IMR-90 (cell line): Measurements from ENCODE around the gene FAAP20. TPM values are rescaled to one million over a fixed set of nuclear protein-coding genes. Genes with fewer than 3 reads are reported as not detected.

Source experiments
- ATAC-seq: fragments of 200-7000 bp; cut with Tn5 transposase; 2 replicates; pipeline ENCODE4 v1.9.1; 2020; ENCODE audit warnings: low read depth, mild to moderate bottlenecking, moderate library complexity
- BruUV-seq: library from RNA; stranded (reverse); fragments of 400-500 nt; replicated peaks from 2 replicates; lab custom pipeline; 2021; lab: Mats Ljungman, UMichigan
- CTCF ChIA-PET: fragments of 300-600 bp; formaldehyde crosslinking; extraction: SDS; loops from one replicate; lab custom pipeline; 2021; ENCODE audit warnings: antibody characterized with exemption; lab: Yijun Ruan, JAX
- POLR2A ChIA-PET: fragments of 300-600 bp; sonication (Branson Sonifier 250); formaldehyde crosslinking; loops from one replicate; lab custom pipeline; 2022; ENCODE audit warnings: antibody characterized with exemption; ENCODE audit not compliant: unreplicated experiment; lab: Charles Lee
- DNase-seq: peaks from one replicate; pipeline ENCODE4 v3.0.0; 2013
- H2AFZ ChIP-seq: replicated peaks from 2 replicates; pipeline ENCODE3; 2013; ENCODE audit warnings: low read length, mild to moderate bottlenecking; ENCODE audit not compliant: poor library complexity
- H2AK5ac ChIP-seq: 2 replicates; pipeline ENCODE4 v1.6.1; 2013; ENCODE audit warnings: low read depth, low read length, inconsistent platforms
- H2AK9ac ChIP-seq: replicated peaks from 2 replicates; pipeline ENCODE3; 2013; ENCODE audit warnings: mild to moderate bottlenecking, low read depth, low read length, moderate library complexity; ENCODE audit not compliant: poor library complexity
- H2BK120ac ChIP-seq: 2 replicates; pipeline ENCODE4 v1.6.1; 2013; ENCODE audit warnings: low read depth, low read length, inconsistent platforms
- H2BK15ac ChIP-seq: 3 replicates; pipeline ENCODE4 v1.6.1; 2013; ENCODE audit warnings: low read depth, low read length, inconsistent platforms
- H2BK20ac ChIP-seq: 2 replicates; pipeline ENCODE4 v1.6.1; 2013; ENCODE audit warnings: low read depth, mild to moderate bottlenecking, inconsistent platforms, low read length, moderate library complexity
- H2BK5ac ChIP-seq: 2 replicates; pipeline ENCODE4 v1.6.1; 2013; ENCODE audit warnings: mild to moderate bottlenecking, low read depth, low read length, inconsistent platforms; ENCODE audit not compliant: poor library complexity, severe bottlenecking
- H3K14ac ChIP-seq: replicated peaks from 2 replicates; pipeline ENCODE4 v1.6.1; 2013; ENCODE audit warnings: low read depth, low read length, inconsistent platforms
- H3K18ac ChIP-seq: 2 replicates; pipeline ENCODE4 v1.6.1; 2013; ENCODE audit warnings: low read depth, low read length, control low read depth
- H3K23ac ChIP-seq: 2 replicates; pipeline ENCODE4 v1.6.1; 2013; ENCODE audit warnings: low read depth, low read length, inconsistent platforms
- H3K27ac ChIP-seq: 2 replicates; pipeline ENCODE4 v1.5.1; 2013; ENCODE audit warnings: mild to moderate bottlenecking, control low read depth, low read length; ENCODE audit not compliant: insufficient read depth
- H3K27me3 ChIP-seq: 2 replicates; pipeline ENCODE4 v1.6.1; 2013; ENCODE audit warnings: low read length; ENCODE audit not compliant: control insufficient read depth, insufficient read depth
- H3K36me3 ChIP-seq: 2 replicates; pipeline ENCODE4 v1.6.1; 2013; ENCODE audit warnings: low read length, mixed read lengths; ENCODE audit not compliant: control insufficient read depth, insufficient read depth
- H3K4ac ChIP-seq: 2 replicates; pipeline ENCODE4 v1.6.1; 2013; ENCODE audit warnings: low read depth, low read length, inconsistent platforms
- H3K4me1 ChIP-seq: 2 replicates; pipeline ENCODE4 v1.6.1; 2013; ENCODE audit warnings: low read length, mixed read lengths; ENCODE audit not compliant: control insufficient read depth, insufficient read depth
- H3K4me2 ChIP-seq: 2 replicates; pipeline ENCODE4 v1.6.1; 2013; ENCODE audit warnings: low read depth, mild to moderate bottlenecking, control low read depth, low read length, moderate library complexity
- H3K4me3 ChIP-seq: 2 replicates; pipeline ENCODE4 v1.5.1; 2013; ENCODE audit warnings: low read depth, mild to moderate bottlenecking, control low read depth, low read length, moderate library complexity; ENCODE audit not compliant: insufficient read depth
- H3K56ac ChIP-seq: 2 replicates; pipeline ENCODE4 v1.6.1; 2013; ENCODE audit warnings: low read length, inconsistent platforms; ENCODE audit not compliant: insufficient read depth; ENCODE audit errors: extremely low read depth
- H3K79me1 ChIP-seq, 2 experiments: 2 replicates each; pipeline ENCODE4 v1.6.1; 2013; ENCODE audit warnings: low read length in 2 of 2, inconsistent platforms in 1 of 2, low read depth in 1 of 2
- H3K9ac ChIP-seq: 2 replicates; pipeline ENCODE4 v1.6.1; 2013; ENCODE audit warnings: low read depth, low read length, control low read depth
- H3K9me1 ChIP-seq: 2 replicates; pipeline ENCODE4 v1.6.1; 2013; ENCODE audit warnings: low read length, inconsistent platforms; ENCODE audit not compliant: insufficient read depth
- H3K9me3 ChIP-seq: 2 replicates; pipeline ENCODE4 v1.6.1; 2013; ENCODE audit warnings: low read length; ENCODE audit not compliant: control insufficient read depth, insufficient read depth
- H4K20me1 ChIP-seq: 2 replicates; pipeline ENCODE4 v1.6.1; 2013; ENCODE audit warnings: low read length, inconsistent platforms; ENCODE audit not compliant: insufficient read depth
- H4K5ac ChIP-seq: 2 replicates; pipeline ENCODE4 v1.6.1; 2013; ENCODE audit warnings: mild to moderate bottlenecking, low read depth, low read length, control low read depth
- H4K8ac ChIP-seq, 2 experiments: 2 replicates each; pipeline ENCODE4 v1.6.1; 2013; ENCODE audit warnings: low read depth in 2 of 2, low read length in 2 of 2, control low read depth in 1 of 2, inconsistent platforms in 1 of 2
- H4K91ac ChIP-seq: 2 replicates; pipeline ENCODE4 v1.6.1; 2013; ENCODE audit warnings: low read depth, low read length, inconsistent platforms; ENCODE audit not compliant: insufficient read depth
- CHD1 ChIP-seq: IDR thresholded peaks from 2 replicates; pipeline ENCODE4 v1.6.1; 2012; ENCODE audit warnings: low read depth, low read length, improper control_type of control experiment
- CTCF ChIP-seq: conservative IDR thresholded peaks from 2 replicates; pipeline ENCODE4 v1.5.1; 2012; ENCODE audit warnings: mild to moderate bottlenecking, low read depth, low read length, improper control_type of control experiment
- ELK1 ChIP-seq: fragments of 150-350 bp; IDR thresholded peaks from 2 replicates; pipeline ENCODE4 v1.6.1; 2016; ENCODE audit warnings: low read depth, mild to moderate bottlenecking, low read length, moderate library complexity, borderline replicate concordance
- FOS ChIP-seq: fragments of 150-350 bp; IDR thresholded peaks from 2 replicates; pipeline ENCODE4 v1.6.1; 2016; ENCODE audit warnings: low read depth, low read length
- MAZ ChIP-seq: IDR thresholded peaks from 2 replicates; pipeline ENCODE4 v1.6.1; 2012; ENCODE audit warnings: low read depth, mild to moderate bottlenecking, low read length, improper control_type of control experiment, moderate library complexity, borderline replicate concordance
- MXI1 ChIP-seq: IDR thresholded peaks from 2 replicates; pipeline ENCODE4 v1.6.1; 2012; ENCODE audit warnings: low read depth, mild to moderate bottlenecking, low read length, moderate library complexity, borderline replicate concordance
- NFE2L2 ChIP-seq: fragments of 150-350 bp; IDR thresholded peaks from 2 replicates; pipeline ENCODE4 v1.6.1; 2016; ENCODE audit warnings: low read depth, mild to moderate bottlenecking, low read length
- POLR2A ChIP-seq: IDR thresholded peaks from 2 replicates; pipeline ENCODE4 v1.6.1; 2012; ENCODE audit warnings: mild to moderate bottlenecking, low read depth, low read length
- RAD21 ChIP-seq: IDR thresholded peaks from 2 replicates; pipeline ENCODE4 v1.6.1; 2012; ENCODE audit warnings: low read length, improper control_type of control experiment
- RCOR1 ChIP-seq: IDR thresholded peaks from 2 replicates; pipeline ENCODE4 v1.6.1; 2012; ENCODE audit warnings: mild to moderate bottlenecking, low read length, improper control_type of control experiment; ENCODE audit not compliant: insufficient replicate concordance
- RFX5 ChIP-seq: IDR thresholded peaks from 2 replicates; pipeline ENCODE4 v1.8.0; 2012; ENCODE audit warnings: low read depth, mild to moderate bottlenecking, low read length, moderate library complexity
- SMC3 ChIP-seq: fragments of 150-350 bp; IDR thresholded peaks from 2 replicates; pipeline ENCODE4 v1.6.1; 2016; ENCODE audit warnings: low read depth, mild to moderate bottlenecking, antibody characterized with exemption, low read length, moderate library complexity
- USF2 ChIP-seq: fragments of 150-350 bp; IDR thresholded peaks from 2 replicates; pipeline ENCODE4 v1.6.1; 2017; ENCODE audit warnings: mild to moderate bottlenecking, antibody characterized with exemption, low read length, low read depth
- WGBS, 2 experiments: methylation state at CpG; one replicate each; pipeline versions ENCODE4 v1.1.5 to v1.1.7; 2013; ENCODE audit warnings: missing lambda C conversion rate in 2 of 2; ENCODE audit not compliant: insufficient read length in 1 of 2; ENCODE audit errors: extremely low coverage in 2 of 2; 5-methylcytosine and 5-hydroxymethylcytosine counted together
- dilution Hi-C: fragments of 300-500 bp; cut with HindIII; formaldehyde crosslinking; loops from one replicate; pipeline ENCODE4 v1.14.3; 2018; ENCODE audit warnings: low sequenced_read_pairs; ENCODE audit not compliant: unreplicated experiment
- in situ Hi-C: fragments of 300-500 bp; cut with MboI; formaldehyde crosslinking; loops from 3 replicates; pipeline ENCODE4 v1.14.3; 2019; ENCODE audit warnings: low sequenced_read_pairs, inconsistent platforms, mixed read lengths
- intact Hi-C: fragments of 100-400 bp; cut with micrococcal nuclease; formaldehyde crosslinking; loops from 2 replicates; pipeline ENCODE4 v1.10.0; 2022
- polyA plus RNA-seq, 3 experiments: library from polyadenylated mRNA; depleted of rRNA; stranded (reverse); fragments of >200 nt; gene quantifications; 2 replicates each; pipeline ENCODE4 v1.2.3, GENCODE V29; 2012; ENCODE audit warnings: low replicate concordance in 1 of 3
- total RNA-seq: library from RNA; depleted of rRNA; stranded (reverse); fragments of >200 nt; gene quantifications from 2 replicates; pipeline ENCODE4 v1.2.3, GENCODE V29; 2012

The FAAP20 gene
- total and polyA plus RNA-seq, 2 of the 4 experiments (the other 2 are of a cell fraction) = 6.5 to 31.5 TPM

- WGBS, 2 experiments = 5% methylated on average over 17 of the region's 49 CpGs; no CpG with 5 or more reads in 1 of the 2 experiments
- Histone ChIP-seq H3K4me3 (no peak overlapping the region), H2BK20ac (peak overlapping the region; percentile 61), H3K79me1 (peaks cover 0 to 20% of the 10 kb centered on the region in 2 experiments; a peak in 3 of 4 replicates), H3K27ac (peak overlapping the region; percentile 99), H2AFZ (peak overlapping the region; percentile 85), H3K36me3 (no peaks in the 10 kb centered on the region), H3K56ac (peak overlapping the region; percentile 89), H3K9me1 (peaks cover 9% of the 10 kb centered on the region), H2BK5ac (peak overlapping the region; percentile 95), H3K4ac (peak overlapping the region; percentile 100), H3K4me2 (peak overlapping the region; percentile 68), H3K9me3 (no peaks in the 10 kb centered on the region), H3K27me3 (no peaks in the 10 kb centered on the region), H4K5ac (peak overlapping the region; percentile 96), H3K14ac (peak overlapping the region; percentile 92), H2BK120ac (peak overlapping the region; percentile 96), H3K18ac (peak overlapping the region; percentile 73), H2AK5ac (peak overlapping the region; percentile 100), H2BK15ac (peak overlapping the region; percentile 94; the same call in 2 of the 3 replicates), H3K4me1 (peaks cover 43% of the 10 kb centered on the region), H2AK9ac (peak overlapping the region; percentile 100), H4K8ac (peak overlapping the region; percentile 99), H3K23ac (peak overlapping the region; percentile 100), H3K9ac (peak overlapping the region; percentile 78), H4K20me1 (no peaks in the 10 kb centered on the region; the same call in 1 of the 2 replicates), H4K91ac (peak overlapping the region; percentile 98)
- ChIA-PET POLR2A (no interaction called here), CTCF (no interaction called here)
- ATAC-seq (peak; percentile 43), DNase-seq (peak; percentile 96)
- dilution Hi-C loops = no loop called here
- intact Hi-C loops = no loop called here
- in situ Hi-C loops = no loop called here
- BruUV-seq = no TSS peak
- TF ChIP-seq MAZ (no peak; the same call in 1 of the 2 replicates), FOS (peak; percentile 16; the same call in 1 of the 2 replicates), SMC3 (no peak), CTCF (peak; percentile 42), RAD21 (peak; percentile 47), POLR2A (peak; percentile 78), RCOR1 (no peak), NFE2L2 (no peak), MXI1 (0 out of 2 replicates have a peak, but pooled peaks have one; percentile 20), RFX5 (no peak), ELK1 (no peak), USF2 (no peak), CHD1 (no peak)
Measured at GRCh38 chr1:2212532-2213491, 18.2 kb upstream of the FAAP20 start.
